HG03135 (cell line): Measurements from ENCODE around the gene MEA1.

Source experiments
- ATAC-seq: cut with Tn5 transposase; IDR thresholded peaks from one replicate; pipeline ENCODE4 v1.9.1; 2021; ENCODE audit warnings: mild to moderate bottlenecking, moderate library complexity; ENCODE audit not compliant: unreplicated experiment

Gene MEA1

GRCh38 chr6:42978487-42978838, 35.3 kb downstream of the MEA1 start:
- ATAC-seq, result peak; percentile 32

DNA sequence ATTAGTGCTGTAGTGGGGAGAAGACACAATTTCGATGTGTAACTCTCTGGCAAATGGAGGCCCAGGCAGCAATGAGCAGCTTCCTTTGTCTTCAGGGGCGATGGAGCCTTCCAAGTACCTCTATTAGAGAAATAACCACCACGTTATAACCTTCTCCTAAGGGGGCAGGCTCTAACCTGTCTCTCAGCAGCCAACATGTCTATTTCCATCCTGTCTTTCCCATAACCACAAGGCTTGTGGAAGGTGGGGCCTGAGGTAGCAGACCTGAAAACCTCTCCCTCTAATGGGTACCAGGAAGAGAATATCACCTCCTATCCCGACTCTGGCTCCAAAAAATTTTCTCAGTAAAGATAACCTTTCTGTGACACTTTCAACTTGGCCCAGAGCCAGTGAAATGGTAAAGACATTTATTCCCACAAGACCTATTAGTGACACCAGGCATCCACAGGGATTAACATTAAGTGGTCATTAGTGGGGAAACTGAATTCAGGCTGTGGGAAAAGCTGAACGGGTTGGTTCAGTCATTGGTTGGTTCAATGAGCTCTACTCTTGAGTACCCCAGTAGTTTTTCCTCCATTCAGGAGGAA, 38.7 kb downstream of the MEA1 start:
- ATAC-seq, result no peak

DNA sequence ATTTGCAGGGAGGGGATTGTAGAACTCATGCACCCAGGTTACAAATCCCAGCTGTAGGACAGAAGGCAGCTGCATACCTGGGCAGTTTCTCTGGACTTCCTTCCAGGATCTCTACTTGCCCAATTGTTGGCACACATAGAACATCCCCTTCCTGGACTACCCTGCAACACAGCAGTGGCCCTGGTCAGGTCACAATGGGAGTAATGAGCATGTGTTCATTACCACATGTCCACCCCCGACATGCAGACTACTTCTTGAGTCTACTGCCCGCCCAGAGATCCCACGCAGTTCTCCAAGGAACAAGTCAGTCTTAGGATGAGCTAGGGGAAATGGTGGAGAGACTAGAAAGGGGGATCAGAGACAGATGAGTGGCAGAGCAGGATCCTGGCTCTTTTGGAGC, 39.8 kb downstream of the MEA1 start:
- no peak for ATAC-seq

DNA sequence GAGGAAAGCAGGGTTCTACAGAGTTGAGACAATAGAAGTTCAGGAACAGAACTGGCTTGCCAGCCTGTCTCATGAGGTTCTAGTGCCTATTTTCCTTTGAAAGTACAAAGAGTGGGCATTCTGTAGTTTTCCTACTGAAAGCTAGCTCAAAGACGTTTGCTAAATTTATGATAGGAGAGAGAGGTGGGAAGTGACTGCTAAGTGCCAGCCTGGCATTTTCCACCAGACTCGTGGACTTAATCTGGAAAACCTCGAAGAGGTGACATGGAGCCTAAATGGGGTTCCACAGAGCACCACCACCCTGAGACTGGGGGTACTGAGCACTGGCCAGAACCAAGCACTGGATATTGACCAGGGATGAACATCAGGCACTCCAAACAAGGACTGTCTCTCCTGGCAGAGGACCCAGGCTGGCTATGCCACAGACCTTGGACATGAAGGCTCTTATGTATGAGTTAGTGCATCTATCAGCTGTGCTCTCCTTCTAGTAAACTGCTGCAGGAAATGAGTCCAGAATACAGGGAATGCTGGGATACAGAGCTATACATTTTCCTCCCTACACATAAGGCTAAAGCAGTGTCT, 41.9 kb downstream of the MEA1 start:
- ATAC-seq, result no peak

DNA sequence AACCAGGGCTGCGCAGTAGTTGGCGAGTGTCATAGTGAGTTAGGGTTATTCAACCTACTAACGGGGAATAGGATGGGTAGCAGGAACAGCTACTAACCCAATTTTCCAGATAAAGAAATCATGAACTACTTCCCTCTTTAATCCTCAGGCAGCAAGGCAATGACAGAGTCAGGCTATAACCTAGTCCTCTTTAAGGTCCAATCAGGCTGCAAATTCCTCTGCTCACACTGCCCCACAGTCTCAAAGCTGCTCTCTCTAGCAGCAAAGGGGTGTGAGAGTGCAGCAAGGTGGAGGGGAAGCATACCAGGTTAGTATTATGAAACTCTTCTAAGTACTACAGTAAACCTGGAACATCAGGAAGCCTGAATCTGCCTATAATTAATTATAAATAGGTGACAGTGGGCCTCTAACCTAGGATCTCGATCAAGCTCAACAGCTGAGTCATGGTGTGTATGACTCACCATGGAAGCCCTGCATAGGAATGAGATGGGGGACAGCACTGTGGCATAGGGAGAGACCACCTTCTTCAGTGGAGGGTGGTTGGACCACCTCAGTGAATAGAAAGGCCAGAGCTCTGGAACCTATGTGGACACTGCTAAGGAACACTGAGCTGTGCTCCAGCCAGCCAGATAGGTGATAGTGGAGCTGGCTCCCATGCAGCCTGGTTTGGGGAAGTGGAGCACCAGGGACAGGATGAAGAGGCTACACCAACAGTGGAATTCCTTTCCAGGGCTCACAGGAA, 42.7 kb downstream of the MEA1 start:
- ATAC-seq, result no peak

- no peak for ATAC-seq
Observed at GRCh38 chr6:42969934-42970333, 43.8 kb downstream of the MEA1 start.

- no peak for ATAC-seq
Observed at GRCh38 chr6:42969431-42969830, 44.3 kb downstream of the MEA1 start.

GRCh38 chr6:42968783-42969182, 45.0 kb downstream of the MEA1 start:
- no peak for ATAC-seq

GRCh38 chr6:42968126-42968701, 45.5 kb downstream of the MEA1 start:
- ATAC-seq, result no peak

DNA sequence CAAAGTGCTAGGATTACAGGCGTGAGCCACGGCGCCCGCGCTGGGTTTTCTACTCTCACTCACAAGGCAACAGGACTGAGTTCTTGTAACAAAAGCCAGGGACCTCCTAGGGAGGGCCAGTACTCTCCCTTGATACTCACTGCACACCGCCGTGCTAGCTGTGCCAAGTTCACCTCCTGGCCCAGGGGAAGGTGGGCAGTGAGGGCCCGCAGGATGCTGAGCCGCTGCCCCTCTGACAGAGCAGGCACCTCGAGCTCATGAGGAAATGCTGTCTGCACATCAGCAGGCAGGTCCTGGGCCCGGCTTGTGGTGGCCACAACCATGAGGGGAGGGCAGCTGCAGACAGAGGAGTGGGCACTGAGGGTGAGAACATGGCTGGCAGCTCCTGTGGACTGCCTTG, 46.5 kb downstream of the MEA1 start:
- ATAC-seq, result no peak

- ATAC-seq, result no peak
Observed at GRCh38 chr6:42966571-42966970, 47.2 kb downstream of the MEA1 start.

GRCh38 chr6:42963855-42964605, 49.7 kb downstream of the MEA1 start:
- ATAC-seq, result no peak

DNA sequence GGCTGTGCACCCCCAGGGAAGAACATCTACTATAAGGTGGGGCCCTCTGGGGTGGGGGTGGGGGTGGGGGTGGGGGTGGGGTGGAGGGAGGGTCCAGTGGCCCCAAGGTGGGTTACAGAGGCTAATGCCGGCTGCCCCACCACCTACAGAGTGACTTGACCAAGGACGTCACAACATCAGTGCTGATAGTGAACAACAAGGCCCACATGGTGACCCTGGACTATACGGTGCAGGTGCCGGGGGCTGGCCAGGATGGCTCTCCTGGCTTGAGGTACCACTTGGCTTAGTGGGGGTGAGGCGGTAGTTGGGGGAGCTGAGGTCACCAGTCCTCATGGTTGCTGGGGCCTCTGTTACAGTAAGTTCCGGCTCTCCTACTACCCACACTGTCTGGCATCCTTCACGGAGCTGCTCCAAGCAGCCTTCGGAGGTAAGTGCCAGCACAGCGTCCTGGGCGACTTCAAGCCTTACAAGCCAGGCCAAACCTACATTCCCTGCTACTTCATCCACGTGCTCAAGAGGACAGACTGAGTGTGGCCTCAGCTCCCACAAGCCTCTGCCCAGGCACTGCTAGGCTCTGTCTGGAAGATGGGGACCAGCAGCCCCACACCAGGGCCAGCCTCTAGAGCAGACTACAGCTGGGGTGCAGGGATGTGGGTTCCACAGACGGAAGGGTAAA, 50.4 kb downstream of the MEA1 start:
- ATAC-seq, result no peak

DNA sequence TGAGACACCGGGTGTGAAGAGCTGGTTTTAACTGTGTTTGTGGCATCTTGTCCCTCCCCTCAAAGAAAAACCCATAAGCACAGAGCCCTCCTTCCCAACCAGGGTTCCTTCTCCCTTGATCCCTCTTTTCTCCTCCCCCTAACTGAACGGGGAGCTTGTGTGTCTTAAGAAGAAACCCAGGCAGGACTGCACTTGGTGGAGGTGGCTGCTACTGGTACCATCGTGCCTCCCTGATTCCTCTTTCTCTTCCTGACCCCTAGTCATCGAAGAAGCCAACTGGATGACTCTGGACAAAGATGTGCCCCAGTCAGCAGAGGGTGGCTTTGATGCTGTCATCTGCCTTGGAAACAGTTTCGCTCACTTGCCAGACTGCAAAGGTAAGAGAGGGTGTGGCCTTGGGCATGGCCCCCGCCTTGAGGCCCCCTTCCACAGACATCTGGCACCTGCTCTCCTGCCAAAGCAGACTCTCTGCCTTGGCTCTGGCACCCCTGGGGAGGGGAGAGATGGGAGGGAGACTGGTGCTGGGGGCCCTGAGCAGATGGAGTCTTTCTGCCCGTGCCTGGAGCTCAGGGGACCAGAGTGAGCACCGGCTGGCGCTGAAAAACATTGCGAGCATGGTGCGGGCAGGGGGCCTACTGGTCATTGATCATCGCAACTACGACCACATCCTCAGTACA, 51.1 kb downstream of the MEA1 start:
- no peak for ATAC-seq

DNA sequence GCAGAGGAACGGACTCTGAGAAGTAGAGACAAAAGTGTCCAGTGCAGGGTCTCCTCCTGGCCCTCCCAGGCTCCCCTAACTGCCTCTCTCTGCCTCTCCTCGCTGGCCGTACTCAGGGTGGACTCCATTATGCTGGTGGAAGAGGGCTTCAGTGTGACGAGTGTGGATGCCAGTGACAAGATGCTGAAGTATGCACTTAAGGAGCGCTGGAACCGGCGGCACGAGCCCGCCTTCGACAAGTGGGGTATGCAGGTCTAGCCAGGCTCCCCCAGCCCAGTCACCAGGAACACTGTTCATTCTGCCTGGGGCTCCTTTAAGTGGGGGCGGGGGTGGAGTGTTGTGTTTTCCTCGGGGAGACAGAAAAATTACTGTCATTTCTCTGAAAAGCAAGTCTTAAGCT, 51.6 kb downstream of the MEA1 start:
- ATAC-seq, result no peak
